Hepatocyte (in vitro differentiated cells): ENCODE results near the gene FBN1.

Experiments
- EZH2phosphoT487 ChIP-seq: fragments of 200-600 bp; sonication (generic); IDR thresholded peaks from one replicate; pipeline ENCODE4 v1.6.1; 2018; ENCODE audit warnings: antibody characterized with exemption, mild to moderate bottlenecking, low read depth, moderate library complexity; ENCODE audit not compliant: unreplicated experiment, severe bottlenecking
- TF ChIP-seq, protein P1 (sequence below): fragments of 200-600 bp; sonication (generic); IDR thresholded peaks from 2 replicates; pipeline ENCODE4 v1.5.1; 2016; ENCODE audit warnings: antibody characterized with exemption, mild to moderate bottlenecking; ENCODE audit not compliant: poor library complexity

GRCh38 chr15:48449734-48450133 lies 195.8 kb downstream of the FBN1 start:
- TF ChIP-seq, protein P1, sequence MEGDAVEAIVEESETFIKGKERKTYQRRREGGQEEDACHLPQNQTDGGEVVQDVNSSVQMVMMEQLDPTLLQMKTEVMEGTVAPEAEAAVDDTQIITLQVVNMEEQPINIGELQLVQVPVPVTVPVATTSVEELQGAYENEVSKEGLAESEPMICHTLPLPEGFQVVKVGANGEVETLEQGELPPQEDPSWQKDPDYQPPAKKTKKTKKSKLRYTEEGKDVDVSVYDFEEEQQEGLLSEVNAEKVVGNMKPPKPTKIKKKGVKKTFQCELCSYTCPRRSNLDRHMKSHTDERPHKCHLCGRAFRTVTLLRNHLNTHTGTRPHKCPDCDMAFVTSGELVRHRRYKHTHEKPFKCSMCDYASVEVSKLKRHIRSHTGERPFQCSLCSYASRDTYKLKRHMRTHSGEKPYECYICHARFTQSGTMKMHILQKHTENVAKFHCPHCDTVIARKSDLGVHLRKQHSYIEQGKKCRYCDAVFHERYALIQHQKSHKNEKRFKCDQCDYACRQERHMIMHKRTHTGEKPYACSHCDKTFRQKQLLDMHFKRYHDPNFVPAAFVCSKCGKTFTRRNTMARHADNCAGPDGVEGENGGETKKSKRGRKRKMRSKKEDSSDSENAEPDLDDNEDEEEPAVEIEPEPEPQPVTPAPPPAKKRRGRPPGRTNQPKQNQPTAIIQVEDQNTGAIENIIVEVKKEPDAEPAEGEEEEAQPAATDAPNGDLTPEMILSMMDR = no peak
- TF ChIP-seq EZH2phosphoT487 = no peak
